ENCODE measurements around the gene TP53TG3. TPM values are rescaled to one million over a fixed set of nuclear protein-coding genes. Genes with fewer than 3 reads are reported as not detected.
"Not testable (repeated sequence)": the region's sequence is repeated elsewhere in the genome, so short reads cannot be mapped to it uniquely, and the experiment has no call there.

TP53TG3 gene
- total and polyA plus RNA-seq, 2 of the 13 experiments (the other 11 are each of a cell fraction or from before 2014, with no cell fraction given), result not detected

- POLR2A ChIA-PET; DNase-seq (ENCODE audit: low spot score); ATAC-seq; H3K4me2 ChIP-seq (ENCODE audit: low read depth, low read length); H3K4me3 ChIP-seq (replicated peaks in 1 of 3; ENCODE audit: insufficient read depth in 1 of 3, low read depth in 2 of 3, low read length in 3 of 3); H3K27ac ChIP-seq (ENCODE audit: extremely low read length, insufficient read depth, low read length); H2AFZ ChIP-seq (ENCODE audit: low read length); H3K79me2 ChIP-seq (ENCODE audit: insufficient read depth, low read length); H3K9ac ChIP-seq (ENCODE audit: insufficient read depth, low read depth, low read length); H3K27me3 ChIP-seq (ENCODE audit: control insufficient read depth in 1 of 2, insufficient read depth in 2 of 2, low read length in 2 of 2); FAIRE-seq; H3K4me1 ChIP-seq (ENCODE audit: insufficient read depth, low read length); H3K36me3 ChIP-seq (replicated peaks in 1 of 2; ENCODE audit: control insufficient read depth in 1 of 2, insufficient read depth in 2 of 2, low read length in 2 of 2); BruUV-seq (replicated peaks); H4K20me1 ChIP-seq (ENCODE audit: insufficient read depth, low read length); CTCF ChIA-PET (ENCODE audit: low intra/inter-chr PET ratio, low total read pairs); in situ Hi-C loops (cut with HindIII; ENCODE audit: extremely low pct_ligation_motif_present, low pct_unique_long_range_greater_than_20kb); H3K9me3 ChIP-seq (ENCODE audit: low read length); intact Hi-C loops (cut with micrococcal nuclease; ENCODE audit: unreplicated experiment); TF ChIP-seq ATF7 (CRISPR knock-in tag; IDR thresholded peaks at IDR 0.05): not testable (repeated sequence)
- TF ChIP-seq ATF7 (IDR thresholded peaks at IDR 0.05), result peak; percentile 94
- 0% methylated on average over 1 of the region's 1 CpG for WGBS (ENCODE audit: low lambda C conversion rate)
Observed at GRCh38 chr16:32647562-32647961, 28.4 kb downstream of the TP53TG3 start.

GRCh38 chr16:32646780-32647179 is 29.2 kb downstream of the TP53TG3 start:
- H3K36me3 ChIP-seq (replicated peaks in 1 of 2; ENCODE audit: control insufficient read depth in 1 of 2, insufficient read depth in 2 of 2, low read length in 2 of 2); H3K4me3 ChIP-seq (replicated peaks in 1 of 3; ENCODE audit: insufficient read depth in 1 of 3, low read depth in 2 of 3, low read length in 3 of 3); BruUV-seq (replicated peaks); H2AFZ ChIP-seq (ENCODE audit: low read length); DNase-seq (ENCODE audit: low spot score); H3K4me2 ChIP-seq (ENCODE audit: low read depth, low read length); ATAC-seq; in situ Hi-C loops (cut with HindIII; ENCODE audit: extremely low pct_ligation_motif_present, low pct_unique_long_range_greater_than_20kb); CTCF ChIA-PET (ENCODE audit: low intra/inter-chr PET ratio, low total read pairs); intact Hi-C loops (cut with micrococcal nuclease; ENCODE audit: unreplicated experiment); H3K27me3 ChIP-seq (ENCODE audit: control insufficient read depth in 1 of 2, insufficient read depth in 2 of 2, low read length in 2 of 2); H3K79me2 ChIP-seq (ENCODE audit: insufficient read depth, low read length); H3K9ac ChIP-seq (ENCODE audit: insufficient read depth, low read depth, low read length); POLR2A ChIA-PET; H3K9me3 ChIP-seq (ENCODE audit: low read length); FAIRE-seq; H4K20me1 ChIP-seq (ENCODE audit: insufficient read depth, low read length); H3K4me1 ChIP-seq (ENCODE audit: insufficient read depth, low read length); H3K27ac ChIP-seq (ENCODE audit: extremely low read length, insufficient read depth, low read length); TF ChIP-seq ATF7, CREB1 (CRISPR knock-in tag; IDR thresholded peaks at IDR 0.05): not testable (repeated sequence)
- WGBS (ENCODE audit: low lambda C conversion rate), result 4% methylated on average over 2 of the region's 2 CpGs
- TF ChIP-seq ATF7 (IDR thresholded peaks at IDR 0.05) (peak; percentile 91), ZNF24 (IDR thresholded peaks at IDR 0.05) (peak; percentile 76; the same call in 1 of the 2 replicates), CREB1 (IDR thresholded peaks at IDR 0.05) (0 out of 2 replicates have a peak, but pooled peaks have one; percentile 19)
